Fibroblast of mammary gland (primary cell): ENCODE data around the gene PRXL2B.
"Not testable (repeated sequence)": the region's sequence is repeated elsewhere in the genome, so short reads cannot be mapped to it uniquely, and the experiment has no call there.

Source experiments
- DNase-seq: peaks from one replicate; pipeline ENCODE4 v3.0.0-alpha.2; 2010; ENCODE audit warnings: low read depth
- H3K4me3 ChIP-seq: 2 replicates; pipeline ENCODE4 v1.5.1; 2011; ENCODE audit warnings: low read depth, mild to moderate bottlenecking, low read length, moderate library complexity; ENCODE audit not compliant: control insufficient read depth
- TF ChIP-seq, protein P1 (sequence below): conservative IDR thresholded peaks from 2 replicates; pipeline ENCODE4 v1.5.1; 2011; ENCODE audit warnings: low read depth, low read length, inconsistent platforms; ENCODE audit not compliant: control insufficient read depth, insufficient read depth

Gene PRXL2B

DNA sequence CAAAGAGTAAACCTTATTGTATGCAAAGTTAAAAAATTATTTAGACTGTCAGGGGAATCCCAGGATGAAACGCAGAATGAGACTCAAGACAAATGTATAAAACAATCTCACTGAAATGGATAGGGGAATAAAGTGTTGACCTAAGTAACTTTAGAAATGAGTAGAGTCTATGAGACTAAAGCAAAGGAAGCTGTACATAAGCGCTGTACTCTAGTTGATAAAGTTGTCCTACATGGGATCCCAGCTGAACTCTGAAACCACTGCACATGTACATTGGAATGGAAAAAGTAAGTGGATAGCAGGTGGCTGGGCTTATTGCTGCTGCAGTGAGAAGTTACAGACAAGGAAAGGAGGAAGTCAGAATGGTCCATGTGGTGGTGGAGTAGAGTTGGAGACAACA lies 27.6 kb downstream of the PRXL2B start:
- TF ChIP-seq, protein P1, sequence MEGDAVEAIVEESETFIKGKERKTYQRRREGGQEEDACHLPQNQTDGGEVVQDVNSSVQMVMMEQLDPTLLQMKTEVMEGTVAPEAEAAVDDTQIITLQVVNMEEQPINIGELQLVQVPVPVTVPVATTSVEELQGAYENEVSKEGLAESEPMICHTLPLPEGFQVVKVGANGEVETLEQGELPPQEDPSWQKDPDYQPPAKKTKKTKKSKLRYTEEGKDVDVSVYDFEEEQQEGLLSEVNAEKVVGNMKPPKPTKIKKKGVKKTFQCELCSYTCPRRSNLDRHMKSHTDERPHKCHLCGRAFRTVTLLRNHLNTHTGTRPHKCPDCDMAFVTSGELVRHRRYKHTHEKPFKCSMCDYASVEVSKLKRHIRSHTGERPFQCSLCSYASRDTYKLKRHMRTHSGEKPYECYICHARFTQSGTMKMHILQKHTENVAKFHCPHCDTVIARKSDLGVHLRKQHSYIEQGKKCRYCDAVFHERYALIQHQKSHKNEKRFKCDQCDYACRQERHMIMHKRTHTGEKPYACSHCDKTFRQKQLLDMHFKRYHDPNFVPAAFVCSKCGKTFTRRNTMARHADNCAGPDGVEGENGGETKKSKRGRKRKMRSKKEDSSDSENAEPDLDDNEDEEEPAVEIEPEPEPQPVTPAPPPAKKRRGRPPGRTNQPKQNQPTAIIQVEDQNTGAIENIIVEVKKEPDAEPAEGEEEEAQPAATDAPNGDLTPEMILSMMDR: no peak
- H3K4me3 ChIP-seq: no peak overlapping the region
- DNase-seq: no peak

DNA sequence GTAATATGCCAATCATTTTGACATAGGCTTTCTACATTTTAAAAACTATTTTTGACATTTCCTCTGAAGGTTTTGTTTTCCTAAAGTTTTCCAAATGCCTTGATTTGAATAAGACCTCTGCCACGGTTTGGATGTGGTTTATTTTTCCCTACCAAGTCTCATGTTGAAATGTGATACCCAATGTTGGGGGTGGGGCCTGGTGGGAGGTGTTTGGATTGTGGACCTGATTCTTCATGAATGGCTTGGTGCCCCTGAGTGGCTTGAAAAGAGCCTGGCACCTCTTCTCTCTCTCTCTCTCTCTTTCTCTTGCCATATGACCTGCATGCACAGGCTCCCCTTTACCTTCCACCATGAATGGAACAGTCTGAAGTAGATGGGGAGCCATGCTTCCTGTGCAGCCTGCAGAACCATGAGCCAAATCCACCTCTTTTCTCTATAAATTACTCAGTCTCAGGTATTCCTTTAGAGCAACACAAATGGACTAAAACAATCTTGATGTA lies 31.4 kb downstream of the PRXL2B start:
- TF ChIP-seq, protein P1: no peak
- no peak for DNase-seq

DNA sequence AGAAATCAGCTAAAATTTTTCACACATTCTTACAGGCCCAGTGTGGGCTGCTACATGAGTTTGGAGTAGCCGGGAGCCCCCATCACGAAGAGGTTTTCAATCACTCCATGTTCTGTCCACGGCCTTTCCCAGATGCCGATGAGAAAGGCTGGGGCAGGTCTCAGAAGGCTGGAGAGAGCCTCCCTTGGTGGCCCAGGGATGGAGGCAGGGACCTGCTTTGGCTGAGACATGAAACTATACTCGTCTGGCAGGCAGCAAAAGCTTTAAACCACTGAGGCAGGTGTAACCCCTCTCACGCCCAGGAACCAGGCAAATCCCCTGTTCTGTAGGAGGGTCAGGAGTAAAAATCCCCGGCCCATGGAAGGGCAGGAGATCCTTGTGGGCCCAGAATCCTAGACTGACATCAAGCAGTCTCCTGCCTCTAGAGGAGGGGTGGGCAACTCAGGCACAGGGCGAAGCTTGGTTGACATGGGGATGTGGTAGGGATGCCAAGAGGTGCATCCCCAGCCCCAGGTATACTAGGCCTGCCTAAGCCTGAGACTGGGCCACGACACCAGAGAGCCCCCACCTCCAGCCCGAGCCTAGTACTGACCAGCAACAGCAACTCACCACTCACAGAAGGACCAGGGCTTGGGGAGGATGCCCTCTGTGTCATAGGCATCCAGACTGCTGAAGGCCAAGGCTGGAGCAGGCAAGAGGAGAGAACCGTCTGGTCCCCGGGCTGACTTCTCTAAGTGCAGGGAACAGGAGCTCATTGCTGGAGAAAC lies 37.2 kb downstream of the PRXL2B start:
- H3K4me3 ChIP-seq: no peak overlapping the region
- TF ChIP-seq, protein P1: no peak
- no peak for DNase-seq

More for the DNA sequence above, 31.4 kb downstream of the PRXL2B start:
- H3K4me3 ChIP-seq: no peak overlapping the region

DNA sequence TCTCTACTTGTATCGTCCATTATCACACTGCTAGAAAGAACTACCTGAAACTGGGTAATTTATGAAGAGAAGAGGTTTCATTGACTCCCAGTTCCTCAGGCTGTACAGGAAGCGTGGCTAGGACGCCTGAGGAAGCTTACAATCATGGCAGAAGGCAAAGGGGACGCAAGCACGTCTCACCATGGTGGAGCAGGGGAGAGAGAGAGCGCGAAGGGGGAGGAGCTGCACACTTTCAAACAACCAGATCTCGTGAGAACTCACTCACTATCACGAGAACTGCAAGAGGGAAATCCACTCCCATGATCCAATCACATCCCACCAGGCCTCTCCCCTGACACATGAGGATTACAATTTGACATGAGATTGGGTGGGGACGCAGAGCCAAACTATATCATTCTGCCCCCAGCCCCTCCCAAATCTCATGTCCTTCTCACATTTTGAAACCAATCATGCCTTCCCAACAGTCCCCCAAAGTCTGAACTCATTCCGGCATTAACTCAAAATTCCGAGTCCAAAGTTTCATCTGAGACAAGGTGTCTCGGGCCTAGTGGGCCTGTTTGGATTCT lies 38.2 kb downstream of the PRXL2B start:
- TF ChIP-seq, protein P1: no peak
- H3K4me3 ChIP-seq: no peak overlapping the region
- DNase-seq: no peak

DNA sequence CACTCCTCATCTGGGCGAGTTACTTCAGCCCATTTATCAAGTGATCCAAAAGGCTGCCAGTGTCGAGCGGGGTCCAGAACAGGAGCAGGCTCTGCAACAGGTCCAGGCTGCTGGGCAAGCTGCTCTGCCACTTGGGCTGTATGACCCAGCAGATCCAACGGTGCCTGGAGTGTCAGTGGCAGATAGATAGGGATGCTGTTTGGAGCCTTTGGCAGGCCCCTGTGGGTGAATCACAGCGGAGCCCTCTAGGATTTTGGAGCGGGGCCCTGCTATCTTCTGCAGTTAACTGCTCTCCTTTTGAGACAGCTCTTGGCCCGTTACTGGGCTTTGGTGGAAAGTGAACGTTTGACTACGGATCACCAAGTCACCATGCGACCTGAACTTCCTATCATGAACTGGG lies 38.7 kb downstream of the PRXL2B start:
- no peak for DNase-seq
- H3K4me3 ChIP-seq: no peak overlapping the region
- TF ChIP-seq, protein P1: no peak

DNA sequence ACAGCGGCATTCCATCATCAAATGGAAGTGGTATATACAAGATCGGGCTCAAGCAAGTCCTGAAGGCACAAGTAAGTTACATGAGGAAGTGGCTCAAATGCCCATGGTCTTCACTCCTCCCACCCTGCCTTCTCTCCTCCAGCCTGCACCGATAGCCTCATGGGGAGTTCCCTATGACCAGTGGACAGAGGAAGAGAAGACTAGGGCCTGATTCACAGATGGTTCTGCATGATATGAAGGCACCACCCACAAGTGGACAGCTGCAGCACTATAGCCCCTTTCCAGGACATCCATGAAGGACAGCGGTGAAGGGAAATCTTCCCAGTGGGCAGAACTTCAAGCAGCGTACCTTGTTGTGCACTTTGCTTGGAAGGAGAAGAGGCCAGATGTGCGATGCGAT lies 39.2 kb downstream of the PRXL2B start:
- not testable (repeated sequence) for DNase-seq, H3K4me3 ChIP-seq

DNA sequence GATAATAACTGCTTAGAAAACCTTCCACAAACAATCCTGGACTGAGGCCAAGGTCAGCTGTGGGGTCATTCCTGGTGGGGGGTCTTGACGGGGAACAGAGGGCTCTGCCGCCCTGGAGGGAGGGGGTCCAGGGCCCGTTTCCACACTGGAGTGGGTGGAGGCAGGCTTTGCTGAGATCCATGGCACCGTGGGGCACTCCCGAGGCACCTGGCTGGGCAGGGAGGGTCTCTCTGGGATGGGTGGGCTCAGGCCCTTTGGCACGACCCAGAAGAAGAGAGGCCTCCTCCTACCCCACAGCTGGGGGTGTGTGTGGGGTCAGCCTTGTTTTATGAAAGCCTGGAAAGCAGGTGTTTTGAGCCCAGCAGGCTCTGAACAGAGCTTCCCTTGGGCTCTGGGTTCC lies 41.2 kb downstream of the PRXL2B start:
- TF ChIP-seq, protein P1: no peak
- H3K4me3 ChIP-seq: no peak overlapping the region
- no peak for DNase-seq
